Lower leg skin (tissue), 3 donors: ENCODE results near the gene NCKIPSD.

Source experiments
- CTCF ChIP-seq, 3 donors: fragments of 450-650 bp; IDR thresholded peaks; one replicate each; pipeline ENCODE4 v1.5.1; 2016; ENCODE audit warnings: antibody characterized with exemption in 3 of 3, mild to moderate bottlenecking in 3 of 3, moderate library complexity in 2 of 3
- POLR2A ChIP-seq, 2 donors: fragments of 450-650 bp; IDR thresholded peaks; one replicate each; pipeline ENCODE4 v1.6.1; 2016 to 2017; ENCODE audit warnings: antibody characterized with exemption in 2 of 2, mild to moderate bottlenecking in 1 of 2, moderate library complexity in 1 of 2

- TF ChIP-seq CTCF (IDR thresholded peaks at IDR 0.05) (no peak), POLR2A (IDR thresholded peaks at IDR 0.05) (no peak)
Measured at GRCh38 chr3:48696156-48696555, 10.4 kb upstream of the NCKIPSD start.
